Cardiac muscle cell (in vitro differentiated cells and primary cell): ENCODE results near the gene CAST. TPM values are rescaled to one million over a fixed set of nuclear protein-coding genes. Genes with fewer than 3 reads are reported as not detected.
"Not testable (repeated sequence)": the region's sequence is repeated elsewhere in the genome, so short reads cannot be mapped to it uniquely, and the experiment has no call there.

Experiments used
- DNase-seq, 2 donors: peaks; one replicate each; pipeline versions ENCODE4 v3.0.0 to v3.0.0-alpha.2; 2010 to 2017; ENCODE audit warnings: low read depth in 1 of 2, low spot score in 1 of 2
- H3K27ac ChIP-seq: fragments of 200-600 bp; sonication (generic); 2 replicates; pipeline ENCODE4 v1.5.1; 2016
- H3K27me3 ChIP-seq: fragments of 200-600 bp; sonication (generic); 2 replicates; pipeline ENCODE4 v1.6.0; 2016; ENCODE audit warnings: control low read depth
- H3K36me3 ChIP-seq: fragments of 200-600 bp; sonication (generic); 2 replicates; pipeline ENCODE4 v1.5.1; 2016; ENCODE audit warnings: control low read depth
- H3K4me1 ChIP-seq: fragments of 200-600 bp; sonication (generic); 2 replicates; pipeline ENCODE4 v1.8.1; 2017; ENCODE audit warnings: low read depth, mild to moderate bottlenecking, mixed run types
- H3K4me3 ChIP-seq: fragments of 200-600 bp; sonication (generic); 2 replicates; pipeline ENCODE4 v1.5.1; 2016; ENCODE audit warnings: mild to moderate bottlenecking
- H3K9me3 ChIP-seq: fragments of 200-600 bp; sonication (generic); 2 replicates; pipeline ENCODE4 v1.5.1; 2017; ENCODE audit warnings: low read depth, mild to moderate bottlenecking, control low read depth
- polyA plus RNA-seq: library from polyadenylated mRNA; unstranded; fragments of >200 nt; fragmentation: Nextera tagmentation; extraction: Ambion mirVana; gene quantifications from 2 replicates; pipeline ENCODE4 v1.2.1, GENCODE V29; 2016
- total RNA-seq: library from RNA; depleted of rRNA; stranded (reverse); fragments of >200 nt; gene quantifications from 2 replicates; pipeline ENCODE4 v1.2.3, GENCODE V29; 2016
- TF ChIP-seq, protein P1 (sequence below): IDR thresholded peaks from 2 replicates; pipeline ENCODE4 v1.5.1; 2012; ENCODE audit warnings: low read depth, mild to moderate bottlenecking, low read length

The CAST gene
- total and polyA plus RNA-seq, 2 experiments from 2014 or later = 85.2 to 101 TPM

- no peak for DNase-seq
- Histone ChIP-seq H3K27me3 (no peaks in the 10 kb centered on the region), H3K9me3 (no peaks in the 10 kb centered on the region), H3K4me3 (no peak overlapping the region), H3K27ac (no peak overlapping the region), H3K36me3 (peaks cover 7% of the 10 kb centered on the region), H3K4me1 (no peaks in the 10 kb centered on the region)
- TF ChIP-seq, protein P1, sequence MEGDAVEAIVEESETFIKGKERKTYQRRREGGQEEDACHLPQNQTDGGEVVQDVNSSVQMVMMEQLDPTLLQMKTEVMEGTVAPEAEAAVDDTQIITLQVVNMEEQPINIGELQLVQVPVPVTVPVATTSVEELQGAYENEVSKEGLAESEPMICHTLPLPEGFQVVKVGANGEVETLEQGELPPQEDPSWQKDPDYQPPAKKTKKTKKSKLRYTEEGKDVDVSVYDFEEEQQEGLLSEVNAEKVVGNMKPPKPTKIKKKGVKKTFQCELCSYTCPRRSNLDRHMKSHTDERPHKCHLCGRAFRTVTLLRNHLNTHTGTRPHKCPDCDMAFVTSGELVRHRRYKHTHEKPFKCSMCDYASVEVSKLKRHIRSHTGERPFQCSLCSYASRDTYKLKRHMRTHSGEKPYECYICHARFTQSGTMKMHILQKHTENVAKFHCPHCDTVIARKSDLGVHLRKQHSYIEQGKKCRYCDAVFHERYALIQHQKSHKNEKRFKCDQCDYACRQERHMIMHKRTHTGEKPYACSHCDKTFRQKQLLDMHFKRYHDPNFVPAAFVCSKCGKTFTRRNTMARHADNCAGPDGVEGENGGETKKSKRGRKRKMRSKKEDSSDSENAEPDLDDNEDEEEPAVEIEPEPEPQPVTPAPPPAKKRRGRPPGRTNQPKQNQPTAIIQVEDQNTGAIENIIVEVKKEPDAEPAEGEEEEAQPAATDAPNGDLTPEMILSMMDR = no peak
Measured at GRCh38 chr5:96789794-96790330, 127.7 kb downstream of the CAST start.

DNA sequence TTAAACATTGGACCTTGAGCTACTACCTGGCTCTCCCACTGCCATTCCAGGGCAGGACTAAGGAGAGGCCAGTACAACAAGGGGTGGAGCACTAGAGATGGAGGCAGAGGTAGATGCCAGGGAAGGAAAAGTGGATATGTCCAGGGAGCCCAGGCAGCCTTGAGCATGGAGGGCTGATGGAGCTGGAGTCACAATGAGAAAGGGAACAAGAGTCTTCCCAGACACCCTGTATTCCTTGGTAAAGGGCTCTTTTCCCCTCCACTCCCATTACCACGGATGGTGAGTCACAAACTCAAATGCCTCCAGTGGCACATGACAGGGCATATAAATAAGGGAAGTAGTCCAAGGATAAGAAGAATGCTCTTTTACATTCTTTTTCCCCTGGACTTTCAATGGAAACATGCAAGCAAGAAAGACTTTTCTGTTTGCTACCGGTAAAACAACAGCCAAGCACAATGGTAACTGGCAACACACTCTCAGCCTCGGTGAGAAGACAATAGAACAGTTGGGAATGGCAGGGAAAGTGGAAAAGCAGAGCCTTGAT is 128.9 kb downstream of the CAST start:
- H3K36me3 ChIP-seq = peaks cover 7% of the 10 kb centered on the region
- H3K4me3 ChIP-seq = no peak overlapping the region
- peak in 1 of 2 donors; percentile 25 for DNase-seq
- H3K27ac ChIP-seq = no peak overlapping the region
- H3K9me3 ChIP-seq = no peaks in the 10 kb centered on the region
- TF ChIP-seq, protein P1 = no peak
- H3K4me1 ChIP-seq = no peaks in the 10 kb centered on the region
- H3K27me3 ChIP-seq = no peaks in the 10 kb centered on the region

GRCh38 chr5:96794757-96795156 is 132.6 kb downstream of the CAST start:
- no peaks in the 10 kb centered on the region for H3K9me3 ChIP-seq
- TF ChIP-seq, protein P1 = no peak

DNA sequence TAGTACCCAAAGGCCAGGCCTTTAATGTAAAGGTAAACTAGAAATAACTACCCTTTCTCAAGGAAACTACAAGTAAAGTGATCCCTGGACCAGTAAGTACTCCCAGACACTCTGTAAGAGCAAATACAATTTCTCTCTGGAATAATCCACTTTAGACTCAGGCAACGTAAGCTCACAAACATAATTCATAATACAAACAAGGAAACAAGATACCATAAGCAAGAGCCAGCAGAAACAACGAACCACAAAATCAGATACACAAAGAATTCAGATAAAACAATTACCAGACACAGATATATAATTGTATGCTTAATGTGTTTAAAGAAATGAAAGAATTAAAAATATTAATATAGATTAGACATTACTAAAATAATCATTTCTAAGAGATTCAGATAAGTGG is 133.4 kb downstream of the CAST start:
- peaks cover 18% of the 10 kb centered on the region for H3K36me3 ChIP-seq
- H3K27me3 ChIP-seq = no peaks in the 10 kb centered on the region
- H3K9me3 ChIP-seq = no peaks in the 10 kb centered on the region
- no peak overlapping the region for H3K4me3 ChIP-seq
- no peak for DNase-seq
- no peaks in the 10 kb centered on the region for H3K4me1 ChIP-seq
- H3K27ac ChIP-seq = no peak overlapping the region
- TF ChIP-seq, protein P1 = no peak

More at GRCh38 chr5:96794757-96795156, 132.6 kb downstream of the CAST start:
- Histone ChIP-seq H3K27ac (no peak overlapping the region), H3K27me3 (no peaks in the 10 kb centered on the region), H3K4me3 (no peak overlapping the region), H3K36me3 (peaks cover 18% of the 10 kb centered on the region), H3K4me1 (no peaks in the 10 kb centered on the region)
- DNase-seq = no peak

- Histone ChIP-seq H3K4me1 (no peaks in the 10 kb centered on the region), H3K27ac (no peak overlapping the region), H3K27me3 (no peaks in the 10 kb centered on the region), H3K9me3 (no peaks in the 10 kb centered on the region), H3K4me3 (no peak overlapping the region), H3K36me3 (peaks cover 15% of the 10 kb centered on the region)
- no peak for DNase-seq
- TF ChIP-seq, protein P1 = no peak
Measured at GRCh38 chr5:96796434-96796833, 134.3 kb downstream of the CAST start.

DNA sequence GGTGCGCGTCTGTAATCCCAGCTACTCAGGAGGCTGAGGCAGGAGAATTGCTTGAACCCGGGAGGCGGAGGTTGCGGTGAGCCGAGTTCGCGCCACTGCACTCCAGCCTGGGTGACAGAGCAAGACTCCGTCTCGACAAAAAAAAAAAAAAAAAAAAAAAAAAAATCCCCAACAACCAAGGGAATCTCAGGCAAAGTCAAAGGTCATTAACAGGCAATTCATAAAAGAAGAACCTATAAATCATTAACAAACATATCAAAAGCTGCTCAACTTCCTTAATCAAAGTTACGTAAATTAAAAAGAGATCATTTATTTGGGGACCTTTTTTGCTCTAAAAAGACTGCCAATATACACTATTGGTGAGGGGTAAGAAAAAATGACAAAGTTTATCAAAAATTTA is 139.5 kb downstream of the CAST start:
- not testable (repeated sequence) for H3K4me3 ChIP-seq, H3K9me3 ChIP-seq

More for the DNA sequence above, 139.5 kb downstream of the CAST start:
- H3K27ac ChIP-seq, H3K27me3 ChIP-seq, DNase-seq, H3K4me1 ChIP-seq, H3K36me3 ChIP-seq: not testable (repeated sequence)
